HG02588 (cell line): Measurements from ENCODE around the gene AP3S2.
"Not testable (repeated sequence)": the region's sequence is repeated elsewhere in the genome, so short reads cannot be mapped to it uniquely, and the experiment has no call there.

Experiments
- ATAC-seq: cut with Tn5 transposase; IDR thresholded peaks from one replicate; pipeline ENCODE4 v1.9.1; 2021; ENCODE audit warnings: mild to moderate bottlenecking, moderate library complexity; ENCODE audit not compliant: unreplicated experiment

The AP3S2 gene

DNA sequence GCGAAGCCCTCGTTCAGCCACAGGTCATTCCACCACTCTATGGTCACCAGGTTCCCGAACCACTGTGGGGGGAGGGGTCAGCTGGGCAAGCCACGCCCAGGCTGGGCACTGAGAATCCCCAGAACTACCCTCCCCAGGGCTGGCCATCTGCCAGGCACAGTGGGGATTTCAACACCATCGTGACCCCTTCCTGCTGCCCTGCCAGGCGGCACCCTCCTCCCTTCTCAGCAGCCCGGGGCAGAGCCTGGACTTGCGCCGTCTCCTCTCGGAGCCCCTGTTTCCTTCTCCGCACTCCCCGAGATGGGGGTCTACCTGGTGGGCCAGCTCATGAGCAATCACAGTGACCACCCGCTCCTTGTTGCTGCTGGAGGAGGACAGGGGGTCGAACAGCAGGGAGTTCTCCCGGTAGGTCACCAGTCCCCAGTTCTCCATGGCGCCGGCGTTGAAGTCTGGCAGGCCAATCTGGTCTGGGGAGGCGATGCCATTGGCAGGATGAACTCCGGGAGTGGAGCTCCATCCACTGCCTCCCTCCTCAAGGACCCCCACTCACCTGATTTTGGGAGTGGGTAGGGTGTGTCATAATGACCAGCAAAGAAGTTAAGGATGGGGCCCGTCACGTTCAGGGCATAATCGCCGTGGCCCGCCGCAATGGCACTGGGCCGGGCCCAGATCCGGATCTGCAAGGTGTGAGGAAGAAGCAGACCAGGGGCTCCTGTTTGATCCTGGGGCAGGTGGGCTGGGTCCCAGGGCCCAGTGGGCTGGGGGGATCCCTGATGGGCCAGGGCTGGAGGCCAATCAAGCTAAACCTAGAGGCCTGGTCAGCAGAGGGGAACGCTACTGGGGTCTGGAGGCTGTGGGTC is 89.6 kb downstream of the AP3S2 start:
- no peak for ATAC-seq

DNA sequence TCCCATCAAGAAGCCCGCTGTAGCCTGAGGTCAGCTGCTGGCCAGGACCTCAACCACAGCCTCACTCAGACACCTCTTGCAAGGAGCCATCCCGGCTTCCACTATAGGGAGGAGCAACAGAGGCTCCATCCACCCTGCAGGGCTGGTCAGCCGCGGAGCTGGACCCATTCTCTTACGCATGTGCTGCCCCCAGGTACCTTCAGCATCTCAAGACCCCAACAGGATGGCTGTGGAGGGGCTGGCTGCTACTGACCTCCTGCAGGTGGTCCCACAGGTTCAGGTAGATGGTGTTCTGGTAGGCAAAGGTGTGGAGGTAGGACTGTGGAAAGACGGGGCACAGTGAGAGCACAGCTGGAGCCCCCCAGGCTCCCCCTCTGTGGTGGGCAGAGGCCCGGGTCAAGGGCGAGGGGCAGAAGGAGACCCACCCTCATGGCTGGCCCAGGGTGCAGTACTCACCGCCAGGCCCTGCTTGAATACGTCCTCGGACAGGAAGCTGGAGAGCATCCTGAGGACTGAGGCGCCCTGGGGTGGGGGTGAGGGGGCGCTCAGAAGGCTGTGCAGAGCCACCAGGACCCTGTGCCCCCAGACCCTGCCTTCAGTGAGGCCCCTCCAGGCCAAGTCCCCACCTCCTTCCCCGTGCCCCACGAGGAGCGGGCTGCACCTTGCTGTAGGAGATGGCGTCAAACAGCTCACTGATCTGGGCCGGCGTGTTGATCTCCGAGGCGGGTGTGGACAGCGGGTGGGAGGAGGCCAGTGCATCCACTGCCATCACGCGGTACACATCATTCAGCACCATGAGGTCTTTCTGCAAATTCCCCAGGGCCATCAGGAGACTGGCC is 90.6 kb downstream of the AP3S2 start:
- no peak for ATAC-seq

DNA sequence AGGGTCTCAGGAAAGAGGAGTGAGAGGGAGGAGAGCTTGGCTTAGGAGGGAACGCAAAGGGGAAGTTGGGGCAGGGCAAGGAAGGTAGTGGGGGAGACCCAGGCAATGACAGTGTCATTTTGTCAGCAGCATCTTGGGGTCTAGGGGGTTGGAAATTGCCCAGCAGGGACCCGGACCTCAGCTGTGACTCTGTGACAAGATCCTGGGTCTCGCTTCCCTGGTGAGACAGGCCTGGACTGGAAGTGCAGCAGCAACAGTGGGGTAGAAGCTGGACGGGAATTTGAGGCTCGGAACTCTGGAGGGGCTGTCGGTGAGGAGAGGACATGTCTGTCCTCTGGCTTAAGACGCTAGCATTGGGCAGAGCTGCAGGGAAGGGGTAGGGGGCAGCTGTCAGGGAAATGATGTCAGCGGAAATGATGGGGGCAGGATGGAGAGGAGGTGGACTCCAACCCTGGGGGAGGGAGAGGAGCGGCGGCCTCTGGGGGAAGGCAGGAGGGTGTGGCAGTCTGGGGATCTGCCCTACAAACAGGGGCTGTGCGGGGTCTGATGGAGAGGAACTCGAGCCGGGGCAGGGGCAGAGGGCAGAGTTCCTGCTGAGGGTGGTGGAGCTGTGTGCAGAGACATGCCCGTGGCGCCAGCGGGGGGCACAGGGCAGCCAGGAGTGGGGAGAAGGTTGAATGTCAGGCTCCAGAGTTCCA is 91.4 kb downstream of the AP3S2 start:
- no peak for ATAC-seq

DNA sequence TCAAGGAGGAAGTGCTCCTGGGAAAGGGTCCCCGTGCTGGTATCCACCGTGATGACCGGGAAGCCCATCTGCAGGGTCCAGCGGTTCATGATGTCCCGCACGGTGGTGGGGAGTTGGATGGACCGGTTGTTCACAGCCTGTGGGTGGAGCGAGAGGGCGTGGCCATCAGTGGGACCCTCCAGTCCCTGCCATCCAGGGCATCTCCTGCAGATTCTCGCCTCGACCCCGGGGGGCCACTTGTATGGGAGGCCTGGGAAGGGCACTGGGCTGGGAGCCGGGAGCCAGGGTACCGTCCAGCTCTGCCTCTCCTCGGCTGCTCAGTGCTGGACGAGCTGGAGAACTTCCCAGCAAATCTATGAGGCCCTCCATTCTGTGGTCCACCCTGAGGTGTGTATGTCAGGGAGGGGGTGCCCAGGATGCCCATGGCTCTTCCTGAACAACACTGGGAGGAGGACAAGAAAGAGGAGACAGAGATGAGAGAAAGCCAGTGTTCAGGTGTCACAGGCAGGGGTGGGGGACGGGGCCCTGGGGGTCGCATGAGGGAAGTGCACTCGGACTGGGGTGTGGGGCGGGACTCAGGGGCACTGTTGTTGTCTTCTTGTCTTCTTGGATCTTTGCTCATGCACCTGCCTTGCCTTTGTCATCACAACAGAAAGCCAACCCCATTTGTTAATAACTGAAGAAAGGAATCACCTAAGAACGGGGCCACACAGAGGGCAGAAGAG is 92.2 kb downstream of the AP3S2 start:
- no peak for ATAC-seq

DNA sequence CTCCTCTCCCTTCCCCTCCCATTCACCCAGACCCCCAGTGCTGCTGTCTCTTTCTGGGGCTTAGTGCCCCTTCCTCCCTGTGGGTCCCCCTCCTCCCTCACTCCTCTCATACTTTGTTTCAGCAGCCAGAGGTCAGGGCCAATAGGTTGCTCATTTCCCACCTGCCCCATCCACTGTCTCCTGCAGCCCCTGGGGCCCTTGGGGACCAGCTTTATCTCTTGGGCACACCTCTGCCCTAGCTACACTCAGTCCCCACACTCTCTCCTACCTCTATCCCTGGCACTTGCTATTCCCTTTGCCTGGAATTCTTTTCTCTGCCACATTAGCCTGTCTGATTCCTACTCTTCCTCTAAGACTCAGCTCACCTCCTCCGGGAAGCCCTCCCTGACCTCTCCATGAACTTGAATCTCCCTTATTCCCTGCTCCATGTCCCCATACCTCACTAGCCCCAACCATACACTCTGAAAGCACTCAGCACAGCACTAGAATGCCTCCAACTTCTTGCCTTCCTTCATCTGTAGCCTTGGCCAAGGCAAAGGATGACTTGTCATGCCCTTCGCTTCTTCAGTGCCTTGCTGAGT is 93.8 kb downstream of the AP3S2 start:
- ATAC-seq = no peak

DNA sequence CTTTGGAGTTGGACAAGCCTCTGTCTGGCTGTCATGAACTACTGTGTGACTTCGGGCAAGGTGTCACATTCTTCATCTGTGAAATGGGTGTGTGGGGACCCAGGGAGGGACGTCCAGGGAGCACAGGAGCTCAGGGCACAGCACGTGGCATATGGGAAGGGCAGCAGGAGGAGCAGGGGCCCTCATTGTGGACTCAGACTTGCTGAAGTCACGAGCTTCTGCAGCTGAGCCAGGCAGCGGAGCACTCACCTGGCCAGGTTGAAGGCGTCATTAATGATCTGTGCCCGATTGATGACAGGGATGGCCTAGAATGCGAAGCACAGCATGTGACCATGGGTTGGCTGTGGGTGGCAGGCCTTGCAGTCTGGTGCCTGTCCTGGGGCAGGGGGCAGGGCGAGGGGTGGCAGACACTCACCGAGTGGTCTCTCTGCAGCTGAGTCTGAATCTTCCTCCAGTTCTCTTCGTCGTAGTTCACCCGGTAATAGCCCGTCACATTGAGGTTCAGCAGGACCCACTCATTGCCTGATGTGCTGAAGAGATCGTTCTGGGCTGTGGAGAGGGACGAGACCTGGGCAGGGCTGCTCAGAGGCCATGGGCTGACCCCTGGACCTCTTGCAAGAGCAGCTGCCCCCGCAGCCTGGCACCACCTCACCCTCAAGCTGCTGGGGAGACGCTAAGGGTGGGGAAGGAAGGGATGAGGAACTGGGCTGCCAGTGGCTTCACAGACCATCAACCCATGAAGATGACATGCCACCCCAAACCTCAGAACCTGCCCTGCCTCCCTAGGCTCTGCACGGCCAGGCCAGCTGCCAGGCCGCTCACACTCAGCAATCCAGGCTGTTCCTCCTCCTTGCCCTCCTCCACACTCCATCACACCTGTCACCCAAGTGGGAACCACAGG is 94.5 kb downstream of the AP3S2 start:
- no peak for ATAC-seq

DNA sequence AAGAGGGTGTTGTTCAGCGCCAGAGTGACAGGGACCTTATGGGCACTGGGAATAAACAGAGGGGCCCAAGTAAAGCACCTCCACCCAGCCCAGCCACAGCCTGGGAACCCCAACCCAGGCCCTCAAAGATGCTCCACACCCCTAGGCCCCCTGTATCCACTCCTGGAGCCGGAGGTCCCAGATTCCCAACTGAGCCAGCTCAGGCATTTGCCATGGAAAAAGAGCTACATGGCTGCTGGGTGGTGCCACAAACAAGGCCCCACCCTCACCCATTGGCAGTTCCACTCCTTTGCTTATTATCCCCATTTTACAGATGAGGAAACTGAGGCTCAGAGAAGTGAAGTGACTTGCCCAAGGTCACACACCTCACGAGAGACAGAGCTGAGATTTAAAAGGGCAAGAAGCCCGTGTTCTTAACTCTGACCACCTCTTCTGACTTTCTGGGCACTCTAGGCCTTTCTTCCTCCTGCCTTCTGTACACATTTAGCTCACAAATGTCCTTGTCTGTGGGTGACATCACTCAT is 96.1 kb downstream of the AP3S2 start:
- ATAC-seq = no peak

DNA sequence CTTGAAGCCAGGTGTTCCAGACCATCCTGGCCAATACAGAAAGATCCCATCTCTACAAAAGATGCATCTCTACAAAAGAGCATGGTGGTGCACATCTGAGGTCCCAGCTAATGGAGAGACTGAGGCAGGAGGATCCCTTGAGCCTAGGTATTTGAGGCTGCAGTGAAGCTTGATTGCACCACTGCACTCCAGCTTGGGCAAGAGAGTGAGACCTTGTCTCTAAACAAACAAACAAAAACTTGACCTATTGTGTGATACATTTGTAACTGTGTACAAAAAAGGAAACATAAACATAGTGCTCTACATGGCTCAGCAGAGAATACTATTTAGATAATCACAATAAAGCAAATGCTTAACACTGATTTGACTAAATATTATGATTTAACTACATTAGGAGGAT is 97.8 kb downstream of the AP3S2 start:
- no peak for ATAC-seq

DNA sequence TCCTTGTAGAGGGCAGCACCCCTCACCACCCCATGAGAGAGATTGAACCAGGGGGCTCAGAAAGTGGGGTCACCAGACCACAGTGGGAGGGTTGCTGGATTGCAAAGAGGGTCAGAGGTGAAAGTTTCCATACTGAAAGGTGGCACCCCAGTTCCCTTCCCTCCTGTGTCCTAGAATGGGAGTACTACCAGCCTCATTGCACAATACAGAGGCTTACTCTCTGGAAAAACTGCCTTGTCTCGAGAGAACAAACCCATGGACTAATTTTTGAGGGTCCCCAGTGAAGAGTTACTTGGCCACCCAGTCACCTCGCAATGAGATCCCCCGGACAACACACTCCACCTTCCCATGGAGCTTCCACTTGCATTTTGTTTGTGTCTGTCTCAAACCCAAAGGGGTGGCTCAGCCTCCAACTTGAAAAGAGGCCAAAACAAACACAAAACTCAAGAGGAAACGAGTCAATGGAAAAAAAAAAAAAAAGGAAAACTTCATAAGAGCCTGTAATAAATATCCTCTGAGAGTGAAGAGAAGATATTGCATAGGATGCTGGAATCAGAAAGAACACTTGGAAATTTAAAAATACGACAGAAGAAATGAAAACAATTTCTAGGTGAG is 99.1 kb downstream of the AP3S2 start:
- no peak for ATAC-seq

DNA sequence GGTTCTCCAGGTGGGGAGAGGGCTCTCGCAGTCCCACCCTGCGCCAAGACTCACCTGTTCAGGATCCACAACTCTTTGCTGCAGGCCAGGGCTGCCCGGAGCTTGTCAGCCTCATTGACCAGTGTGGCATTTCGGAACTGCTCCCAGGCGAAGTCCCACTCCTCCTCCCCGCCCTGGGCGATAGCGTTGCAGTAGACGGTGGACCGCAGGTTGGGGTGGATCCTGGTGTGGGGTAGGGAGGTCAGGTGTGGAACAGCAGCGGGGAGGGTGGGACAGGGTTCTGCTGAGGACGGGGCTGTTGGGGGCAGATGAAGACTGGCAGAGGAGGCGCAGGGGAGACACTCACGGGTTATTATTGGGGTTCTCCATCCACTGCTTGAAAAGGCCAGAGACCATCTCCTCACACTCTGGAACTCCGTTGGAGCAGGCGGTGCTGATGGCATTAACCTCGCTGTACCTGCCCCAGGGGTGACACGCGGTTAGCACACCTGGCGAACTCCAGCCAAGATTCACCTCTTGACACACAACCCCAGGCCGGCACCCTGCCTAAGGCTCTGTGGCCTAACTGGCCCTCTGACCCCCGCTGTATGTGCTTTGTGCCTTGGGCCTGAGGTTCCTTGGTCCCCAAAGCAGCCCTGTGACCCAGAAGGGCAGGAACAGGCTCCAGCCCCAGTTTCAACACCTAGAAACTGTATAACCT is 101.5 kb downstream of the AP3S2 start:
- ATAC-seq = no peak

DNA sequence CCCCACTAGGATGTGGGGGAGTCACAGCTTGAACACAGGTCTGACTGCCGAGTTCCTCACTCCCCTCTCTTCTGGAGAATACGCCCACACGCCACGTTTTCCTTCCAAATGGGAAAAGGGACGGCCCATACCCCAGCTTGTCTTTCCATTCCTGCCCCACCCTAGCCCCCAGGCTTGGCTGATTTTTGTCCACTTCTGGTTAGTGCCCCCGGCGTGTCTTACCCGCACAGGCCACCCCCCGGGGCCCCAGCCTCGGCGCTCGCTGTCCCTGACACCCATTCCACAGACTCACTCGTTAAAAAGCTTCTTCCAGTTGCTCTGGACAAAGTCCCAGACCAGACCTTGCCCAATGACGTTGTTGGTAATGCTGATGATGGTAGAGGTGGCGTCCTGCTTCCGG is 103.1 kb downstream of the AP3S2 start:
- ATAC-seq = no peak

DNA sequence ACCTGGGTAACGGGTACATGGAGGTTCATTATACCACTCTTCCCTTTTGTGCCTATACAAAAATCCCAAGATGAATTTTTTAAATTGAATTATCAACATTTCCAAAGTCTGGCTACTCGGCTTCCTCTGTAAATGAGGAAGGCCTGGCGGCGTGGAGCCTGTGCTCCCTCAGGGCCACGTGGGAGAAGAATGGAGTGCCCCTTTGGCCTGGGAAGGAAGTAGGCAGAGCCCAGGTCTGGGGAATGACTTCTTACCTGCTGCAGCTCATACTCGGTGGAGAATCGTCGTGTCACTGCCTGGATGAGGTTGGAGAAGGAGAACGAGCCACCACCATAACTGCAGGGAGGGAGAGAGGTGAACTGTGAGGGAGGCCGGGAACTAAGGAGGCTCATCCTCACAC is 103.6 kb downstream of the AP3S2 start:
- no peak for ATAC-seq

DNA sequence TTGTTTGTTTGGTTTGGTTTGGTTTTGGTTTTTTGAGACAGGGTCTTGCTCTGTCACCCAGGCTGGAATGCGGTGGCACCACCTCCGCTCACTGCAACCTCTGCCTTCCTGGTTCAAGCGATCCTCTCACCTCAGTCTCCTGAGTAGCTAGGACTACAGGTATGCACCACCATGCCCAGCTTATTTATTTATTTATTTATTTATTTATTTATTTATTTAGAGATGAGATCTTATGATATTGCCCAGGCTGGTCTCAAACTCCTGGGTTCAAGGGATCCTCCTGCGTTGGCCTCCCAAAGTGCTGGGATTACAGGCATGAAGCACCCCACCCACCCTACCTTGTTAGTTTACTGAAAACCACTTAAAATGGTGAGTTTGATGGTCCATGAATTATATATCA is 105.2 kb downstream of the AP3S2 start:
- ATAC-seq = not testable (repeated sequence)

DNA sequence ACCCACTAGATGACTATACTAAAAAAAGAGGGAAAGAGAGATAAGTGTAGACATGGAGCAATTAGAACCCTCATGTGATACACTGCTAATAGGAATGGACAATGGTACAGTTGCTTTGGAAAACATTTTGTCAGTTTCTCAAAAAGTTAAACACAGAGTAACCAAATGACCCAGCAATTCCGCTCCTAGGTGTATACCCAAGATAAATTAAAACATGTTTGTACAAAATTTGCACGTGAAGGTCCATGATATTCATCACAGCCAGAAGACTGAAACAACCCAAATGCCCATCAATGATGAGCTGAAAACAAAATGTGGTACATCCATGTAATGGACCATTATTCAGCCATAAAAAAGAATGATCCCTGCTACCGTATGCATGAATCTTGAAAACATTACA is 105.8 kb downstream of the AP3S2 start:
- no peak for ATAC-seq

DNA sequence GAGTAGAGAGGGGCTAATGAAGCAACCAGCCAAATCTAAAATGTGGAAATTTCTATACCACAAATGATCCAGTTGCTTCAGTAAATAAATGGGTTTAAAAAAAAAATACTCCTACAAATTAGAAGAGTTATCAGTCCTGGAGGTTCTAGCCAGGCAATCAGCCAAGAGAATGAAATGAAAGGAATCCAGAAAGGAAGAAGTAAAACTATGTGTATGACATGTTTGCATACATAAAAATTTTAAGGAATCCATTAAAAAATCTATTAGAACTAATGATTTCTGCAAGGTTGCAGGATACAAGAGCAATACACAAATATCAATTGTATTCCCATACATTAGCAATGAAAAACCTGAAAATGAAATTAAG is 108.0 kb downstream of the AP3S2 start:
- ATAC-seq = no peak

DNA sequence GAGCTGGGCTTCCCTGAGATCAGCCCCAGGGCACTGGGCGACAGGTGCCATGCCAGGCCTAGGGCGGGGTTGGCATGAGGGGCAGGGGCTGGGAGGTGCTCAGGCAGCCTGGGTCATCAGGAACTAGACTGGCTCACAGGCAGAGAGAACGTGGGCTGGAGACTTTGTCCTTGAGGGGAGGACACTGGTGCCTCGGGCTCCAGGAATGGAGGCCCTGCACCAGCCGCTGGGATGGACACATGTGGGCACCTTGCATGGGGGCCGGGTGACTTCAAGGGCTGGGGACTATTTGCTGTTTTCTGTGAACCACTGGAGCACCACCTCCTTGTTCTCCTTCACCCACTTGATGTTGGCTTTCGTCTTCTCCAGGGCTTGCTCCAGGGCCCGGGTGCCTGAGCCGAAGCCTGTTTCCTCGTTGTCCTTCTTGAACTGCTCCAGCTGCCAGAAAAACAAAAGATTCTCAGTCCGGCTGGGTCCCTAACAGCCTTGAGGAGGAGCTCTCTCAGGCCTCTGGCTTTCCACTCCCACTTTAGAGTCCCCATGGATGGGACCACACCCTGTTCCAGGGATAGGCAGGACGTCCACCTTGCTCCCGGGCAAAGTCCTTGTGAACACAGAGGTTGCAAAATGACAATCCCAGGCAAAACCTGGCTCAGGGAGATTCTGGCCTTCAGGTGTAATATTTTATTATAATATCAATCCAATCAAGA is 108.6 kb downstream of the AP3S2 start:
- no peak for ATAC-seq

DNA sequence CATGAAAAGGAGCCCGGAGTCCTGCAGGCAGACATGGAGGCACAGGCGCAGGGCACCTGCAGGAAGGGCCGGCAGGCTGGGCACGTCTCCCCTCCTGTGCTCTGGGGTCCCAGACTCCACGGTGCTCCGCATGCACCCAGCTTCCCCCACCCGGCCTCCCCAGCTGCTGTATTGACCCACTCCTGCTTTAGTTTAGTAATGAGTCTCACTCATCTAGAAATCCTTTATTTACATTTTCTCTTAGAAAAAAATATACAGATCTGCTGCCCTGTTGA is 109.2 kb downstream of the AP3S2 start:
- ATAC-seq = no peak
